K562 (cell line): ENCODE data around the gene VAC14. TPM values are rescaled to one million over a fixed set of nuclear protein-coding genes. Genes with fewer than 3 reads are reported as not detected.

Source experiments
- BRCA1 ChIP-seq, 2 experiments: fragments of 450-650 bp in 1 of 2; sonication (generic) in 1 of 2; formaldehyde crosslinking in 1 of 2; IDR thresholded peaks; 2 replicates each; pipeline versions ENCODE4 v1.5.0 to v1.6.1; 2017 to 2020; ENCODE audit warnings: mild to moderate bottlenecking in 1 of 2, missing genetic modification reagents in 1 of 2
- ID3 ChIP-seq, 2 experiments: fragments of 250-450 bp in 1 of 2; fragments of 450-650 bp in 1 of 2; sonication (Bioruptor Pico) in 1 of 2; IDR thresholded peaks; 2 replicates each; pipeline versions ENCODE4 v1.6.1 to v1.8.0; 2016 to 2021; ENCODE audit warnings: mild to moderate bottlenecking in 2 of 2, moderate library complexity in 2 of 2, missing compliant biosample characterization in 1 of 2, missing genetic modification characterization in 1 of 2
- LCOR ChIP-seq: sonication (generic); formaldehyde crosslinking; IDR thresholded peaks from 2 replicates; pipeline ENCODE4 v1.8.0; 2022; ENCODE audit warnings: mild to moderate bottlenecking, missing genetic modification reagents
- NCOR1 ChIP-seq: fragments of 450-650 bp; IDR thresholded peaks from 2 replicates; pipeline ENCODE4 v1.6.1; 2016; ENCODE audit warnings: mild to moderate bottlenecking, moderate library complexity
- ZNF561 ChIP-seq: fragments of 450-650 bp; formaldehyde crosslinking; conservative IDR thresholded peaks from 2 replicates; pipeline ENCODE4 v1.4.0; 2020; ENCODE audit warnings: mild to moderate bottlenecking, moderate library complexity
- ZNF584 ChIP-seq: fragments of 200-800 bp; sonication (Bioruptor generic); IDR thresholded peaks from 2 replicates; pipeline ENCODE4 v1.6.1; 2016; ENCODE audit warnings: low read depth, mild to moderate bottlenecking, missing genetic modification characterization, missing compliant biosample characterization
- ZNF592 ChIP-seq: fragments of 450-650 bp; IDR thresholded peaks from 2 replicates; pipeline ENCODE4 v1.6.1; 2017; ENCODE audit warnings: antibody characterized with exemption, mild to moderate bottlenecking
- polyA plus RNA-seq, 8 experiments: library from polyadenylated mRNA; depleted of rRNA in 4 of 8; stranded (reverse) in 5 of 8; unstranded in 3 of 8; fragments of >200 nt; fragmentation: Nextera tagmentation in 2 of 8; fragmentation: Illumina TruSeq in 1 of 8; extraction: Ambion mirVana in 2 of 8; extraction: Trizol in 1 of 8; gene quantifications; 2 replicates each; pipeline versions ENCODE4 v1.2.1 to v1.2.3, GENCODE V29; 2011 to 2014; ENCODE audit warnings: inconsistent platforms in 1 of 8, missing spikeins in 1 of 8
- total RNA-seq, 7 experiments: library from RNA; depleted of rRNA in 6 of 7; stranded (reverse); fragments of >200 nt in 6 of 7; fragmentation: Illumina TruSeq in 2 of 7; extraction: Trizol in 2 of 7; gene quantifications; 2 replicates each; pipeline versions ENCODE4 v1.2.1 to v1.2.3, GENCODE V29; 2011 to 2021; ENCODE audit warnings: low replicate concordance in 1 of 7

VAC14 gene
- total and polyA plus RNA-seq, 9 of the 15 experiments (the other 6 are each of a cell fraction or from before 2014, with no cell fraction given) = 1.3 to 41.6 (median 26.6) TPM

- TF ChIP-seq ZNF592 = peak; percentile 21; the same call in 1 of the 2 replicates
- TF ChIP-seq ZNF584 = no peak
- TF ChIP-seq NCOR1 = no peak
- TF ChIP-seq BRCA1 (IDR thresholded peaks at IDR 0.05) = no peak
- no peak for TF ChIP-seq BRCA1 (CRISPR knock-in tag; IDR thresholded peaks at IDR 0.05)
- TF ChIP-seq LCOR (CRISPR knock-in tag) = no peak
- TF ChIP-seq ZNF561 = no peak
- TF ChIP-seq ID3 (CRISPR knock-in tag; IDR thresholded peaks at IDR 0.05) = no peak
- no peak for TF ChIP-seq ID3 (tag; IDR thresholded peaks at IDR 0.05)
These were observed 115.0 kb downstream of the VAC14 start, which contains the start of gene MTSS2 (continued) for GRCh38 chr16:70685938-70686375.
